GM12873 (cell line): ENCODE data around the gene CUTA.

Experiments
- CTCF ChIP-seq: IDR thresholded peaks from 2 replicates; pipeline ENCODE4 v1.5.1; 2012; ENCODE audit warnings: low read depth, mild to moderate bottlenecking, moderate library complexity, low read length, control low read depth; ENCODE audit not compliant: insufficient read depth; ENCODE audit errors: missing control alignments

CUTA gene

GRCh38 chr6:33412140-33413009 is 5.5 kb downstream of the CUTA start:
- TF ChIP-seq CTCF: no peak

GRCh38 chr6:33411632-33412005 is 6.3 kb downstream of the CUTA start:
- no peak for TF ChIP-seq CTCF

- TF ChIP-seq CTCF: no peak
Observed at GRCh38 chr6:33410711-33411631, 6.9 kb downstream of the CUTA start, which contains the start of gene PHF1. PHF1 (plus strand) TSS chr6:33411014; CDS start chr6:33412264, 1,250 bp downstream.

DNA sequence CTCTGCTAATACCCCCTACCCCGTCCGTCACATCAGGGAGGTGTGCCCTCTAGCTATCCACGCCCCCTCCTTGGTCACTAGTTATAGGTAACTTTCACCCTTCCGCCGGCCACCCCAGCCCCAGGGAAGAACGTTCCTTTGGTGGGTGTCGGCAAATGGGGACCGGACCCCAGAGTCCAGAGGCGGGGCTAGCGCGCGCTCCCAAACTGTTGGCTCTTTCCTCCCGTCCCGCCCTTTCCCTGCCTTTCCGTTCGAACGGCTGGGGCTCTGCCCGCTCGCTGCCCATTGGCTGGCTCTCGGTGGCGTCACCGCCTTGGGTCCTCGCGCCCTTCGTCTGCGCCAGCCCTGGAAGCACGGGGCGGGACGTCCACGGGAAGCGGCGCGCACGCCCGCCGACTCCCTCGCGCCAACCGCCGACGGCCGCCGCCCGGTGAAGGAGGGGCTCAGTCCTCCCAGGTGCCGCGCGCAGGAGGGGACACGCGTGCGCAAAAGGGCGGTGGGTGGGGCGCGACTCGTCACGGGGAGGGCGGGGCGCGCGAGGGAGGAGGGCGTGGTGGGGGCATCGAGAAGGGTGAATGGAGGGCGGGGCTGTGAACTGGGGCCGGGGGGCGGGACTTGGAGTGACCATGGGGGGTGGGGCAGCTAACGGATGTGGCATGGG is 7.7 kb downstream of the CUTA start:
- TF ChIP-seq CTCF: no peak

DNA sequence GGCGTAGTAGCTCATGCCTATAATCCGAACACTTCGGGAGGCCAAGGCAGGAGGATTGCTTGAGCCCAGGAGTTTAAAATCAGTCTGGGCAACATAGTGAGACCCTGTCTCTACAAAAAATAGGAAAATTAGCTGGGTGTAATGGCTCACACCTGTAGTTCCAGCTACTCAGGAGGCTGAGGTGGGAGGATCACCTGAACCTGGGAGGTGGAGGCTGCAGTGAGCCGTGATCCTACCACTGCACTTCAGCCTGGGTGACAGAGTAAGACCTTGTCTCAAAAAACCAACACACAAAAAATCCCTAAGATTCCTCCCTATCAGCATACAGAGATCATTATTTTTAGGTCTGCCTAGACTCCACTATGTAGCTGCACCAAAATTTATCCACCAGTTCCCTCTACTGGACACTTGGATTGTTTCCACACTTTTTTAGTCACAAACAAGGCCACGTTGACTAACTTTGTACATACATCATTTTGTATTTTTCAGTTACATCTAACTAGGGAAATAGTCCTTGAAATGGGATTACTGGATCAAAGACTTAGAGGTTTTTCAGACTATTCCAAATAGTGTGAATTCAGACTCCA is 10.7 kb downstream of the CUTA start:
- peak; percentile 14 for TF ChIP-seq CTCF

GRCh38 chr6:33406126-33406525 is 11.8 kb downstream of the CUTA start:
- no peak for TF ChIP-seq CTCF

- no peak for TF ChIP-seq CTCF
Observed at GRCh38 chr6:33405386-33405940, 12.4 kb downstream of the CUTA start.
